A172 (cell line): ENCODE data around the gene NPTXR. TPM values are rescaled to one million over a fixed set of nuclear protein-coding genes. Genes with fewer than 3 reads are reported as not detected.
"Not testable (repeated sequence)": the region's sequence is repeated elsewhere in the genome, so short reads cannot be mapped to it uniquely, and the experiment has no call there.

ENCODE experiments used
- DNase-seq: peaks from one replicate; pipeline ENCODE4 v3.0.0-alpha.2; 2015; ENCODE audit warnings: low spot score
- total RNA-seq: library from RNA; depleted of rRNA; stranded (reverse); fragments of >200 nt; shearing (Covaris generic); gene quantifications from 2 replicates; pipeline ENCODE4 v1.2.3, GENCODE V29; 2014

NPTXR gene
- total RNA-seq, 1 experiment from 2014 or later = 1.9 TPM

DNA sequence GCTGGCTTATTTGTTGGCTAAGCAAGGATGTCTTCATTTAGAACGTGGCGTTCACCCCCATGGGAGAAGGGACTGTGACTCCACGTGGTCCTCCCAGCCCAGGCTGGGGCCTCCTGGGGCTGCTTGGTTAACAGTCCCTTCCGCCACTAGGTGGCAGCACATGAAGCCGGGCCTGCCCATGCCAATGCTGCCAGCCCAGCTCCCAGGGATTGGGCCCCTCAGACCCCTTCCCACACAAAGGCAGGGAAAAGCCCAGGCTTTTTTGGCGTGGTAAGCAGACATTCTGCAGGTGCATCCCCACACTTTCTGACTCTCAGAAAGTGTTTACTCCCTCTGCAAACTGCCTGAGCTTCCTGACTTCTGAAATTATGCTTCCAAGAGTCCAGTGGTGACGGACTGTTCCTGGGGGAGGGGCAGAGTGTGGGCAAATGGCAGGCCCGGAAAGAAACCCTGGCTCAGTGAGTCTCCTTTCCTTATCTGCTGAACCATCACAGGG, 25.1 kb upstream of the NPTXR start:
- DNase-seq = no peak

GRCh38 chr22:38868286-38868721, 24.5 kb upstream of the NPTXR start:
- DNase-seq = no peak

GRCh38 chr22:38867471-38868285, 23.9 kb upstream of the NPTXR start:
- no peak for DNase-seq

GRCh38 chr22:38867124-38867455, 23.3 kb upstream of the NPTXR start:
- DNase-seq = no peak

GRCh38 chr22:38866399-38867123, 22.7 kb upstream of the NPTXR start:
- DNase-seq = no peak

- DNase-seq = no peak
These were observed 22.2 kb upstream of the NPTXR start for GRCh38 chr22:38866024-38866398.

DNA sequence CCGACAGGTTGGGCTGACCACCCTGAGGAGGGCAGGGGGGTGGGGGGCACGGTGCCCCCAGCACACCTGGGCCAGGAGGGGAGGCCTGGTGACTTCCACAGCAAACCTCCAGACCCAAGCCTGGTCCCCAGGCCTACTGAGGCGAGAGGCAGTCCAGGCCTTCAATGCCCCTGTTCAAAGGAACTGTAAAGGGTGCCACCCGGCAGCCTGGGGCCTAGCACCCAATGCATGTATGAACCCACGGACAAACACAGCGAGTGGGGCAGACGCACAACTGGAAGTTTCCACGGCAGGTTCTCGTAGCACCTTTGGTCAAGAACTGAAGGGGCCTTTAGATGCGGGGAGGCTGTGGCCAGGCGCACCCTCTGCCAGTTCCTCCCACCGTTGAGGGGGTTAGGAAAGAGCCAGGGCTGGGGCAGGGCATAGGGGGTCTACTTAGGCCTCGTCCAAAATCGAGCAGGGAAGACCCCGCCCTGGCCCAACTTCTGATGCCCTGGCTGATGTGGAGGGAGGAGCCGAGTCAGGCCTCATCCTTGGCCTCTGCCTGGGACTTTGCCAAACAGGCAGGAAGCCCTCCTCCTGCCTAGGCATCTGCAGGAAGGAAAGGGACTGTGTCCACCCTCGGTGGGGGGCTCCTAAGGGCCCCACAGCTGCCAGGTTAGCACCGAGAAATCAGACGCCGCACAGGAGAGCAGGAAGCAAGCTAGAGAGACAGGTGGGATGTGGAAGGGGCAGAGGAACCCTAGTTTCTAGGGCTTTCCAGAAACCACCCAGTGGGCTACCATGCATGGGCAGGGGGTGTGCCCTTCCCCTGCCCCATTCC, 21.6 kb upstream of the NPTXR start:
- DNase-seq = no peak

GRCh38 chr22:38864361-38865191, 20.7 kb upstream of the NPTXR start:
- no peak for DNase-seq

DNA sequence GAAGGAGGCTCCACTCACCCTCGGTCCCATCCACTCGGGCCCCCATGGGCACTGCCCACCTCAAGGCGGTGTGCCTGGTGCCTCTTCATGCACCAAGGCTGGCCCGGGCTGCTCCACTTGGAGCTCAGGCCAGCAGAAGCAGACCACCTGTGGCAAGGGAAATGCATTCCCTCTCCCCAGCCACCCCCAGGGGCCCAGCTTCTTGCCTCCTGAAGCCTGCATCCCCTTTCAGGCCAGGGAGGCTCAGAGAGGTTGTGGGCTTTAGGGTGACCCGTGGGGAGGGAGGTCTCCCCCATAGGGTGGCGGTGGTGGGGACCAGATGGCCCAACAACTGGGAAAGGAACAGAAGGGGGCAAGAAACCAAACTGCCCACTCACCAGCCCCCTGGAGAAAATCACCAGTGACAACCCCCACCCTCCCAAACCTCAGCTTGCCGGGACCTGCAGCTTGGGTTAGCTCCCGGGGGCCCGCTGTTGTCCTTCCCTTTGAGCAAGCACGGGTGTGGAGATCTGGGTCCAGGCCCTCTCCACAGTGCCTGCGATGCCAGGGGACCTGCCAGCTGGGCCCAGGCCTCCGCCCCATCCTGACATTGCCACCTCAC, 19.8 kb upstream of the NPTXR start:
- DNase-seq = no peak

GRCh38 chr22:38862375-38863329, 18.8 kb upstream of the NPTXR start:
- no peak for DNase-seq

- DNase-seq = no peak
These were observed 18.1 kb upstream of the NPTXR start for GRCh38 chr22:38861927-38862326.

DNA sequence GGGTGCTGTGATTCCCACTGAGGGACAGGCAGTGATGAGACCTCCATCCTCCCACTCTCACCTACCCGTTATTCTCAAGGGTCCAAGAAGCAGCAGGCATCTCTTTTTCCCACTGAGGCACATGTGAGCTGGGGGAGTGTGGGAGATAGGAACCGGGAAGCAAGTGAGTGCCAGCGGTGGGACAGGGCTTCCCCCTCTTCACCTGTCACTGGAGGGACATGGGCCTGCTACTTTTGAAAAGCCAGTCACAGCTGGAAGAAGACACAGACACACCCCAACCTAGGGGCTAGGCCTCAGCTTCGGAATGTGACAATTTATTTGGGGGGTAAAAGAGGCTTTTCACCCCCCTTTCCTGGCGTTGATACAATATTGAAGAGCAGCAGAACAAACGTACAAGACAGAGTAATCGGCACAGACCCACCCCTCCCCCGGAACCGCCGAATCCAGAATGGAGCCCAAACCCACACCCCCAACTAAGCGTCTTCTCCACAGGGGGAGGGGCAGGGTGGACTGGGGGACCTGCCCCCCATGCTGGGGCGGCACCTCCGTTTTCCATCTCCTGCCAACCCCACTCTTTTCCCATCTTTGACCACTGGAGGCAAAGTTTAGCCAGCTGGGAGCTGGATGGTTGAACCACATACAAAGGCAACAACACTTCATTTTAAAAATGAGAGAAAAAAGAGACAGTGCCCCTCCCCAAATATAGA, 17.5 kb upstream of the NPTXR start:
- no peak for DNase-seq

DNA sequence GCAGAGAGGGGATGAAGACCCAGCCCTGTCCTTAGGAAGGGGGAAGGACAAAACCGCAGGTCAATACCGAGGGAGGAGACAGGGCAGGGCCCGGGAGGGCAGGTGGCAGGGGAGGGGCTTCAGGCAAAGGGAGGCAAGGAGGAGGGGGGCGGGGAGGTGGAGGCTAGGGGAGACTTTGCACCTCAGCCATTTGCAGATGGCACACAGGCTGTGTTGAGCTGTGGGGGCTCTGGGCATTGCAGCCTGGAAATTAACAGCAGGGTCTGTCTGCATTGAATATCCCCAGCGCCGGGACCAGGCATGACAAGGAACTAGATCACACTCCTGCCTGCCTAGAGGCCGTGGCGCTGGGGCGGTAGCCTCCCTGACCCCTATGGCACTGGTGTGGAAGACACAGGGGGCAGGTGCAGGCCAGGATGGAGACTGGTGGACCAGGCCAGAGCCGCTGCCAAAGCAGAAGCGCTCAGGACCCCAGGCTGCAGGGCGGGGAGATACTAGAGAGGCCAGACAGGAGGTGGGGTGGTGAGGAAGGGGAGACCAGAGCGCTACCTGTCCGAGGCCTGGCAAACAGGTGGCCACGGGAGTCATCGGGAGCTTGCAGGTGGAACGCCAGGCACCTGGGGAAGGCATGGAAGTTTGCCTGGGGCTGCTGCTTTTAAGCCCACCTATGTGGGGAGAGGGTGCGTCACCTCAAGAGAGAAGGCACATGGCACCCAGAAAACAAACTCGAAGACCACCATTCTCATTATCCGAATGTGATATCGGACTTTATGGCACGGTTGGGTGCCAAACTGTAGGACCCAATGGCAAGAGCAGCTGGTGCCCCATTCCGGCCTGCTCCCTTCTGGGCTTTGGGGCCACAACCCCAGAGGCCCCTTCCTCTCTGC, 16.7 kb upstream of the NPTXR start:
- DNase-seq = no peak

DNA sequence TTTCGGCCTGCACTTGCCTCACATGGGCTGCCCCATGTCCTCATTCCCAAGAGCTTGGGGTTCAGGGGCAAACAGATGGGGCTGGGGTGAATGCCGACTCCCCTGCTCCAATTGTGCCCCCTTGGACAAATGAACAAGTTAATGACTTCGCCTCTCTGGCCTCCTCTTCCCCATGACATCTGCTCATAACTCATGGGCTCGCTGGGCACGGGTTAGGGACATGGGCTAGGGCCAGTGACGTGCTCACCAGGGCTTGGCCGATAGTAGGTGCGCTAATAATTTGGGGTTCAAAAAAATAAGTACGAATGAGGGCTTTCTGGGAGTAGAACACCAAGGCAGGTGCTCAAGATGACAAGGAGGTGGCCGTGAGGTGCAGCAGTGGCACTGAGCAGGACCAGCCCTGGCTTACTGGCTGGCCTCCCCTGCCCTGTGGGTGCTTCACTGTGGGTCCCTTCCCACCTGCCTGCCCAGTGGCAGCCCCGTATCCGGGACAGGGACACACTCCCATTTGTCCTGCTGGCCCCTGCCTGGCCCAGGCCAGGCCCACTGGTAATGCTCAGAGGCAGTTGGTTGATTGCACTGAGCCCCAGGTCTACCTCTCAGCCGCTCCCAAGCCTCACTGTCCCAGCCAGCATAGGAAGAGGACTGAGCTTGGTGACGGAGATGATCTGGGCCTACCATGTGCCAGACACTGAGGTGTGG, 15.9 kb upstream of the NPTXR start:
- no peak for DNase-seq

GRCh38 chr22:38858492-38858891, 14.7 kb upstream of the NPTXR start:
- no peak for DNase-seq

- DNase-seq = not testable (repeated sequence)
These were observed 10.6 kb upstream of the NPTXR start for GRCh38 chr22:38854476-38854875.

DNA sequence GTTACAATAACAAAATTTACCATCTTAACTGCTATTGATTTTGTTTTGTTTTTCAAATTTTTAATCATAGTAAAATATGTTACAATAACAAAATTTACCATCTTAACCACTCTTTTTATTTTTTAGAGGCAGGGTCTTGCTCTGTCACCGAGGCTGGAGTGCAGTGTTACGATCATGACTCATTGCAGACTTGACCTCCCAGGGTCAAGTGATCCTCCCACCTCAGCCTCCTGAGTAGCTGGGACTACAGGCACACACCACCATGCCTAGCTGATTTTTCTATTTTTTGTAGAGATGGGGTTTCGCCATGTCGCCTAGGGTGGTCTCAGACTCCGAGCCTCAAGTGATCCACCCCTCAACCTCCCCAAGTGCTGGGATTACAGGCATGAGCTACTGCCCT, 10.1 kb upstream of the NPTXR start:
- DNase-seq = not testable (repeated sequence)
